Vagina (tissue), 2 donors: Measurements from ENCODE around the gene RDH11. TPM values are rescaled to one million over a fixed set of nuclear protein-coding genes. Genes with fewer than 3 reads are reported as not detected.

Experiments
- DNase-seq, 2 donors: peaks; one replicate each; pipeline ENCODE4 v3.0.0-alpha.2; 2017; ENCODE audit errors: extremely low spot score in 2 of 2
- H3K27ac ChIP-seq: fragments of 200-600 bp; sonication (generic); one replicate; pipeline ENCODE4 v1.5.1; 2019
- H3K27me3 ChIP-seq: fragments of 200-600 bp; sonication (generic); one replicate; pipeline ENCODE4 v1.5.1; 2019
- H3K36me3 ChIP-seq, 2 donors: fragments of 200-600 bp; sonication (generic); one replicate each; pipeline ENCODE4 v1.5.1; 2017 to 2019
- H3K4me1 ChIP-seq: fragments of 200-600 bp; sonication (generic); one replicate; pipeline ENCODE4 v1.5.1; 2019
- H3K4me3 ChIP-seq, 2 donors: fragments of 200-600 bp; sonication (generic); 1 replicate in 1 of 2; 2 replicates in 1 of 2; pipeline ENCODE4 v1.5.1; 2016 to 2019
- H3K9me3 ChIP-seq: fragments of 200-600 bp; sonication (generic); one replicate; pipeline ENCODE4 v1.5.1; 2019
- POLR2A ChIP-seq, 2 donors: fragments of 450-650 bp; IDR thresholded peaks; one replicate each; pipeline ENCODE4 v1.6.1; 2017; ENCODE audit warnings: antibody characterized with exemption in 2 of 2, mild to moderate bottlenecking in 2 of 2, moderate library complexity in 2 of 2
- POLR2AphosphoS5 ChIP-seq, 2 donors: sonication (generic); formaldehyde crosslinking; IDR thresholded peaks; one replicate each; pipeline ENCODE4 v1.9.0; 2017; ENCODE audit warnings: antibody characterized with exemption in 2 of 2, mild to moderate bottlenecking in 2 of 2, low read depth in 1 of 2; ENCODE audit not compliant: insufficient read depth in 1 of 2
- intact Hi-C: fragments of 100-400 bp; cut with DNase I; formaldehyde crosslinking; loops from one replicate; pipeline ENCODE4 v1.15.1; 2023
- total RNA-seq: library from RNA; depleted of rRNA; stranded (reverse); fragments of >200 nt; gene quantifications from one replicate; pipeline ENCODE4 v1.2.3, GENCODE V29; 2016
- TF ChIP-seq, protein P1 (sequence below), 3 experiments: fragments of 450-650 bp in 2 of 3; fragments of 200-600 bp in 1 of 3; sonication (generic) in 1 of 3; IDR thresholded peaks; one replicate each; pipeline ENCODE4 v1.5.1; 2017 to 2019; ENCODE audit warnings: antibody characterized with exemption in 3 of 3, mild to moderate bottlenecking in 2 of 3, moderate library complexity in 2 of 3

RDH11 gene
- total RNA-seq, 1 donor from 2014 or later, result 44.0 TPM

DNA sequence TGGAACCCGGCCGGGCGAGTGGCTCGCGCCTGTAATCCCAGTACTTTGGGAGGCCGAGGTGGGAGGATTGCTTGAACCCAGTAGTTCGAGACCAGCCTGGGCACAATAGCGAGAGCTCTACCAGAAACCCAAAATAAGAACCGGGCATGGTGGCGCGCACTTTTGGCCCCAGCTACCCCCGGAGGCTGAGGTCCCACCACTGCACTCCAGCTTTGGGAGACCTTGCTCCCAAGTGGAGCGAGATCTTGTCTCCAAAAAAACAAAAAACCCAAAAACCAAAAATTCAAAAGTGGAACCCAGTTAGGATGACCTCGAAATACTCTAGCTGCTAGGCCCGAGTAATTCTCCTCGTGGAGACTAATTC is 20.4 kb downstream of the RDH11 start:
- no peaks in the 10 kb centered on the region for H3K9me3 ChIP-seq
- no peaks in the 10 kb centered on the region for H3K27me3 ChIP-seq
- TF ChIP-seq POLR2A (IDR thresholded peaks at IDR 0.05) (no peak), POLR2AphosphoS5 (IDR thresholded peaks at IDR 0.05; ENCODE audit: insufficient read depth in 1 of 2, low read depth in 1 of 2) (no peak)
- TF ChIP-seq, protein P1, sequence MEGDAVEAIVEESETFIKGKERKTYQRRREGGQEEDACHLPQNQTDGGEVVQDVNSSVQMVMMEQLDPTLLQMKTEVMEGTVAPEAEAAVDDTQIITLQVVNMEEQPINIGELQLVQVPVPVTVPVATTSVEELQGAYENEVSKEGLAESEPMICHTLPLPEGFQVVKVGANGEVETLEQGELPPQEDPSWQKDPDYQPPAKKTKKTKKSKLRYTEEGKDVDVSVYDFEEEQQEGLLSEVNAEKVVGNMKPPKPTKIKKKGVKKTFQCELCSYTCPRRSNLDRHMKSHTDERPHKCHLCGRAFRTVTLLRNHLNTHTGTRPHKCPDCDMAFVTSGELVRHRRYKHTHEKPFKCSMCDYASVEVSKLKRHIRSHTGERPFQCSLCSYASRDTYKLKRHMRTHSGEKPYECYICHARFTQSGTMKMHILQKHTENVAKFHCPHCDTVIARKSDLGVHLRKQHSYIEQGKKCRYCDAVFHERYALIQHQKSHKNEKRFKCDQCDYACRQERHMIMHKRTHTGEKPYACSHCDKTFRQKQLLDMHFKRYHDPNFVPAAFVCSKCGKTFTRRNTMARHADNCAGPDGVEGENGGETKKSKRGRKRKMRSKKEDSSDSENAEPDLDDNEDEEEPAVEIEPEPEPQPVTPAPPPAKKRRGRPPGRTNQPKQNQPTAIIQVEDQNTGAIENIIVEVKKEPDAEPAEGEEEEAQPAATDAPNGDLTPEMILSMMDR (IDR thresholded peaks at IDR 0.05), result no peak
- intact Hi-C loops, result no loop called here
- DNase-seq, result no peak
- peaks cover 0 to 11% of the 10 kb centered on the region in 2 donors for H3K36me3 ChIP-seq
- peak overlapping the region; percentile 78 to 97 for H3K4me3 ChIP-seq
- peak overlapping the region; percentile 99 for H3K27ac ChIP-seq
- peaks cover 30% of the 10 kb centered on the region for H3K4me1 ChIP-seq

DNA sequence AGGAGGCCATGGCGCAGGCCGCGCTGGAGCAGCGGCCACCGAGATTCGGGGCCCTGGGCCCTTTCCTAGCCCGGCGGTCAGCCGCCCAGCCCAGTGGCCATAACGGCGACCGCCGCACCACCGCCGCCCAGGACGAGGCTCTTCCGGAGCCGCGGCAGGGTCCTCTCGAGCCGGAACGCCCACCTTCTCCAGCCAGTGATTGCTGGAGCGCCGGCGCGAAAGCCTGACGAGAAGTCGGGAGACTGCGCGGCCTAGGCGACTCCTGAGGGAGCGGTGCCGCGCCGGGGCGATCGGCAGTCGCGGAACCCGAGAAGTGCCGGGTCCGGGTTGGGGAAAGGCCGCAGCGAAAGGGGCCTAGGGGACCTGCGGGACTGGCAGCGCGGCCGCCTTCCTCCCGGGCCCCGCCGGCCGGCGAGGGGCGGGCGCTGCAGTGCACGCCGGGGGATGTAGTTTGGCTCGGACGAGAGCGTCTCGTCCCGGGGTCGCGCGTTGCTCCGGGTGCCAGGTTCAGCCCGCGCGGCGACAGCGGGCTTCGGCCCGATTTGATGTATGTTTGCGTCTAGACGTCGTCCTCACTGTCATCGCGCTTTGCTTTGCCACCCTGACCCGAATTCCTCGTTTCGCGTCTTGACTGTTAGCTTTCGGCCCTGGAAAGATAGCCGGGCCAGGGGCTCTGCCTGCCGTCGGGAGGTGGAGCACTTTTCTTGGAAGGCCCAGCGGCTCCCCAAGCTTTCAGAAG is 20.9 kb downstream of the RDH11 start, which contains the start of gene VTI1B:
TSS of gene VTI1B (minus strand) at position 153 of the 739 bp plus-strand sequence. CDS start at position 10, 143 bp downstream.
- TF ChIP-seq POLR2AphosphoS5 (IDR thresholded peaks at IDR 0.05; ENCODE audit: insufficient read depth in 1 of 2, low read depth in 1 of 2) (peak in 1 of 2 donors; percentile 85), POLR2A (IDR thresholded peaks at IDR 0.05) (no peak)
- TF ChIP-seq, protein P1 (IDR thresholded peaks at IDR 0.05), result no peak
- no peaks in the 10 kb centered on the region for H3K9me3 ChIP-seq
- no peaks in the 10 kb centered on the region for H3K27me3 ChIP-seq
- intact Hi-C loops, result no loop called here
- peaks cover 30% of the 10 kb centered on the region for H3K4me1 ChIP-seq
- DNase-seq, result no peak
- peak within 1 kb of the TSS; percentile 78 to 97 for H3K4me3 ChIP-seq
- peak within 1 kb of the TSS; percentile 99 for H3K27ac ChIP-seq
- peaks cover 0 to 11% of the 10 kb centered on the region in 2 donors for H3K36me3 ChIP-seq

DNA sequence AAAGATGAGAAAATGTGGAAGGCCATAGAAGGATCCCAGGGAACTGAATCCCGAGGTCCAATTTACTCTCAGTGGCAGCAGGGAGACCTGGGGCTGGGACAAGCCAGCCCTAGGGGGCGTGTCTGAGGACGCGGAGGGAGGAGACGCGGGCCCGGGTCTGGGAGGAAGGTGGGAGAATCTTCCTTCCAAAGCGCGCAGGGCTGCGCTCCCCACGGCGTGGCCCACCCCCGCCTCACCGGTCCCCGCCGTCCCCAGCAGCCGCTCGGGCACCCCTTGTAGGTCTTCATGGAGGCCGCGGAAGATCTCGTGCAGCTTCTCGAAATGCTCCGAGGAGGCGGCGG is 21.5 kb downstream of the RDH11 start:
- peak overlapping the region; percentile 99 for H3K27ac ChIP-seq
- H3K4me3 ChIP-seq, result peak overlapping the region; percentile 78 to 97
- H3K4me1 ChIP-seq, result peaks cover 30% of the 10 kb centered on the region
- H3K9me3 ChIP-seq, result no peaks in the 10 kb centered on the region
- intact Hi-C loops, result no loop called here
- H3K27me3 ChIP-seq, result no peaks in the 10 kb centered on the region
- peaks cover 0 to 11% of the 10 kb centered on the region in 2 donors for H3K36me3 ChIP-seq
- TF ChIP-seq POLR2AphosphoS5 (IDR thresholded peaks at IDR 0.05; ENCODE audit: insufficient read depth in 1 of 2, low read depth in 1 of 2), result no peak
- TF ChIP-seq, protein P1 (IDR thresholded peaks at IDR 0.05), result no peak
- TF ChIP-seq POLR2A (IDR thresholded peaks at IDR 0.05), result no peak
- no peak for DNase-seq

DNA sequence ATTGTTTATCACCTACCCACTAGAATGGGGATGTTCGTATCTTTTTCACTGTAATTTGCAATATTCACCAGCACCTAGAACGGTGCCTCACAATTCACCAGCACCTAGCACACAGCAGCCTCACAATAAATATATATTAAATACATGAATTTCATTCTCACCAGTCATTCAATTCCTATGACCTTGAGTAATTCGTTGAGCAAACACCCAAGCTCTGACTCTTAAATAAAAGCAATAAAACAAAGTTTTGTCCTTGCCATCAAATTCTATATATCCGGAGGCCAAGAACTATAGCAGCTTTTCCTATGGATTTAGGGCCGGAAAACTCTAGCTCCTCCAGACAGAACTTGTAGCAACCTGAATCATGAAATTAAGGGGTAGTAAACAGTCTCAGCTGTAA is 22.1 kb downstream of the RDH11 start:
- Histone ChIP-seq H3K4me1 (peaks cover 30% of the 10 kb centered on the region), H3K27ac (peak overlapping the region; percentile 99), H3K4me3 (peak overlapping the region; percentile 78 to 97), H3K27me3 (no peaks in the 10 kb centered on the region), H3K9me3 (no peaks in the 10 kb centered on the region), H3K36me3 (peaks cover 0 to 10% of the 10 kb centered on the region in 2 donors)
- intact Hi-C loops, result no loop called here
- TF ChIP-seq POLR2AphosphoS5 (IDR thresholded peaks at IDR 0.05; ENCODE audit: insufficient read depth in 1 of 2, low read depth in 1 of 2) (no peak), POLR2A (IDR thresholded peaks at IDR 0.05) (no peak)
- TF ChIP-seq, protein P1 (IDR thresholded peaks at IDR 0.05), result no peak
- no peak for DNase-seq

DNA sequence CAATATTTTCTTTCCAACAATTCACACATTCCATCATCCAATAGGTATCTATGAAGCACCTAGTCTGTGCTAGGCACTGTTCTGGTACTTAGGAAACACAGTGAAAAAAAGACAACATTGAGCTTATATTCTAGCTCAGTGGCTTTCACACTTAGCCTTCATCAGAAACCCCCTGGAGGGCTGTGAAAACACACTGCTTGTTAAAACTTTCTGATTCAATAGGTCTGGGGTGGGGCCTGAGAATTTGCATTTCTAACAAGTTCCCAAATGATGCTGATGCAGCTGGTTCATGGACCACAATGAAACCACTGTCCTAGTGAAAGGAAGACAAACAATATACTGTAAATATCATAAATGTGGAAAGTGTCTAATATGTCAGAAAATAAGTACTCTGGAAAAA is 27.0 kb downstream of the RDH11 start:
- intact Hi-C loops, result loop anchor here (5.0 kb wide), 1 partner anchor 46 kb away; no protein-coding TSS in a partner anchor
- TF ChIP-seq, protein P1 (IDR thresholded peaks at IDR 0.05), result no peak
- no peak for TF ChIP-seq POLR2AphosphoS5 (IDR thresholded peaks at IDR 0.05; ENCODE audit: insufficient read depth in 1 of 2, low read depth in 1 of 2)
- TF ChIP-seq POLR2A (IDR thresholded peaks at IDR 0.05), result no peak
- no peak overlapping the region for H3K27ac ChIP-seq
- no peak overlapping the region for H3K4me3 ChIP-seq
- H3K4me1 ChIP-seq, result peaks cover 23% of the 10 kb centered on the region
- no peaks in the 10 kb centered on the region for H3K9me3 ChIP-seq
- no peak for DNase-seq
- H3K36me3 ChIP-seq, result no peaks in the 10 kb centered on the region
- H3K27me3 ChIP-seq, result no peaks in the 10 kb centered on the region
